ENCODE results near the gene GPX5. TPM values are rescaled to one million over a fixed set of nuclear protein-coding genes. Genes with fewer than 3 reads are reported as not detected.

GPX5 gene
- total and polyA plus RNA-seq, 2 experiments from 2014 or later: not detected

GRCh38 chr6:28558629-28559028 is 32.9 kb downstream of the GPX5 start:
- TF ChIP-seq JUNB (IDR thresholded peaks at IDR 0.05; ENCODE audit: unreplicated experiment): no peak
- TF ChIP-seq EZH2 (IDR thresholded peaks at IDR 0.05; ENCODE audit: low read depth, unreplicated experiment): no peak
- TF ChIP-seq ZNF462 (CRISPR knock-in tag; IDR thresholded peaks at IDR 0.05): no peak
- no peak for TF ChIP-seq ETS1 (IDR thresholded peaks at IDR 0.05)
- no peak for TF ChIP-seq POLR2AphosphoS5 (IDR thresholded peaks at IDR 0.05; ENCODE audit: low read depth)
- TF ChIP-seq CTCF (conservative IDR thresholded peaks at IDR 0.05; ENCODE audit: low read depth in 2 of 2): no peak
- no peak for TF ChIP-seq NANOG (IDR thresholded peaks at IDR 0.05; ENCODE audit: borderline replicate concordance)
- TF ChIP-seq ZNF114 (CRISPR knock-in tag; IDR thresholded peaks at IDR 0.05): no peak
- TF ChIP-seq EZH2phosphoT487 (IDR thresholded peaks at IDR 0.05; ENCODE audit: unreplicated experiment): no peak
- no peak for TF ChIP-seq CREB1 (CRISPR knock-in tag; IDR thresholded peaks at IDR 0.05; ENCODE audit: low read depth)
- TF ChIP-seq STAT1 (IDR thresholded peaks at IDR 0.05; ENCODE audit: unreplicated experiment): no peak
- TF ChIP-seq REST (IDR thresholded peaks at IDR 0.05; ENCODE audit: unreplicated experiment): no peak
- no peak for TF ChIP-seq ZNF331 (CRISPR knock-in tag; IDR thresholded peaks at IDR 0.05; ENCODE audit: low read depth)
- 0 out of 2 replicates have a peak, but pooled peaks cover 4% of the 10 kb centered on the region for H3K9me2 ChIP-seq (ENCODE audit: insufficient read depth)
- peak overlapping the region; percentile 71 for H3K4me2 ChIP-seq
- peak overlapping the region; percentile 50 for H3K4me3 Mint-ChIP-seq
- no peak overlapping the region for H2AFZ ChIP-seq
- DNase-seq (ENCODE audit: low spot score) (no peak), ATAC-seq (no peak)
- no peaks in the 10 kb centered on the region for H3K36me3 ChIP-seq (ENCODE audit: insufficient read depth)
- no peak overlapping the region for H3K27ac ChIP-seq (ENCODE audit: low read depth)
- H3K9me3 Mint-ChIP-seq: no peaks in the 10 kb centered on the region
- peaks cover 9% of the 10 kb centered on the region; the same call in 2 of the 3 replicates for H3K4me1 Mint-ChIP-seq
- no peaks in the 10 kb centered on the region; the same call in none of the 2 replicates for H3K4me1 ChIP-seq (ENCODE audit: insufficient read depth)
- H3K36me3 Mint-ChIP-seq (ENCODE audit: low read depth): no peaks in the 10 kb centered on the region
- H3F3A ChIP-seq (replicated peaks; ENCODE audit: low read depth): 0 out of 2 replicates have a peak, but pooled peaks cover 2% of the 10 kb centered on the region
- H4K20me1 ChIP-seq (replicated peaks; ENCODE audit: insufficient read depth): no peaks in the 10 kb centered on the region
- H3K79me2 ChIP-seq (replicated peaks; ENCODE audit: insufficient read depth): no peaks in the 10 kb centered on the region
- H3K27me3 Mint-ChIP-seq (ENCODE audit: insufficient read depth, low read depth, poor library complexity): peaks cover 4% of the 10 kb centered on the region
- H3K27me3 ChIP-seq (ENCODE audit: insufficient read depth): peaks cover 34% of the 10 kb centered on the region
- no peak overlapping the region; the same call in 1 of the 2 replicates for H3K4me3 ChIP-seq
- H3K27ac Mint-ChIP-seq: no peak overlapping the region

Measured in GM23338 (cell line).